Measurements from ENCODE around the gene PRIMPOL. TPM values are rescaled to one million over a fixed set of nuclear protein-coding genes. Genes with fewer than 3 reads are reported as not detected.

Gene PRIMPOL
- total RNA-seq, 1 donor from 2014 or later, result 19.0 TPM

DNA sequence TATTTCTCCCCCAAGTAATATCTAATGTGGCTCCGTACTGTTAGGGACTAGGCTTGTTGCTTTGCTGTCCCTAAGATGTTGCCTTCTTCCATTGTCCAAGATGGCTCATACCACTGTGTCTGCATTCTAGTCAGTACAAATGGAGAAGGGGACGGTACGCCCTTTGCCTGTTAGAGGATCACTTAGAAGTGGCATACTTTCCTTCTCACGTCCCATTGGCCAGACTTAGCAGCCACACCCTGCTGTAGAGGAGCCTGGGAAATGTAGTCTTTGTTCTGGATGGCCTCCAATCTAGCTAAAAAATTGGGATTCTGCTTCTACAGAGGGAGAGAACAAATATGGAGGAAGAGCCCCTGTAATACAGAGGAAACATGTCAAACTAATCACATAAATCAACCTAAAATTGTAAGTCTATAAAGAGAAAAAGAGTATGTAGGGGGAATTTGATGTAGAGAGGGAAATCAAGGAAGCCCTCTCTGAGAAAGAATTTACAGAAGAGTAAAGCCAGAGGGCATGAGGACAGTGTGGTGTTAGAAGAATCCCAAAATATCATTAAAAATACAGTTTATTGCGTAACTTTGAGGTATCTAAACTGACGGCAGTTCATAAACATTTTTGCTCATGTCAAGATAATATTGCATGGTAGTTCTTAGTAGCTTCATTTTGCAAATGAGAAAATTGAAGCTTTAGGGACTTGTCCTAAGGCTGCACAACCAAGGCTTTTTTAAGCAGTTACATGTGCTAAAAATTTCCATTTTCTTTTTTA lies 15.1 kb downstream of the PRIMPOL start:
- Mint-ChIP-seq H3K36me3 (ENCODE audit: insufficient read depth) (peaks cover 8% of the 10 kb centered on the region), H3K4me3 (ENCODE audit: low read depth) (no peak overlapping the region), H3K27me3 (no peaks in the 10 kb centered on the region), H3K27ac (no peak overlapping the region), H3K4me1 (ENCODE audit: low read depth) (no peaks in the 10 kb centered on the region), H3K9me3 (ENCODE audit: low read depth) (no peaks in the 10 kb centered on the region)
- TF ChIP-seq, protein P1, sequence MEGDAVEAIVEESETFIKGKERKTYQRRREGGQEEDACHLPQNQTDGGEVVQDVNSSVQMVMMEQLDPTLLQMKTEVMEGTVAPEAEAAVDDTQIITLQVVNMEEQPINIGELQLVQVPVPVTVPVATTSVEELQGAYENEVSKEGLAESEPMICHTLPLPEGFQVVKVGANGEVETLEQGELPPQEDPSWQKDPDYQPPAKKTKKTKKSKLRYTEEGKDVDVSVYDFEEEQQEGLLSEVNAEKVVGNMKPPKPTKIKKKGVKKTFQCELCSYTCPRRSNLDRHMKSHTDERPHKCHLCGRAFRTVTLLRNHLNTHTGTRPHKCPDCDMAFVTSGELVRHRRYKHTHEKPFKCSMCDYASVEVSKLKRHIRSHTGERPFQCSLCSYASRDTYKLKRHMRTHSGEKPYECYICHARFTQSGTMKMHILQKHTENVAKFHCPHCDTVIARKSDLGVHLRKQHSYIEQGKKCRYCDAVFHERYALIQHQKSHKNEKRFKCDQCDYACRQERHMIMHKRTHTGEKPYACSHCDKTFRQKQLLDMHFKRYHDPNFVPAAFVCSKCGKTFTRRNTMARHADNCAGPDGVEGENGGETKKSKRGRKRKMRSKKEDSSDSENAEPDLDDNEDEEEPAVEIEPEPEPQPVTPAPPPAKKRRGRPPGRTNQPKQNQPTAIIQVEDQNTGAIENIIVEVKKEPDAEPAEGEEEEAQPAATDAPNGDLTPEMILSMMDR (IDR thresholded peaks at IDR 0.05; ENCODE audit: unreplicated experiment), result no peak
- no peak for DNase-seq (ENCODE audit: low spot score, unreplicated experiment)

DNA sequence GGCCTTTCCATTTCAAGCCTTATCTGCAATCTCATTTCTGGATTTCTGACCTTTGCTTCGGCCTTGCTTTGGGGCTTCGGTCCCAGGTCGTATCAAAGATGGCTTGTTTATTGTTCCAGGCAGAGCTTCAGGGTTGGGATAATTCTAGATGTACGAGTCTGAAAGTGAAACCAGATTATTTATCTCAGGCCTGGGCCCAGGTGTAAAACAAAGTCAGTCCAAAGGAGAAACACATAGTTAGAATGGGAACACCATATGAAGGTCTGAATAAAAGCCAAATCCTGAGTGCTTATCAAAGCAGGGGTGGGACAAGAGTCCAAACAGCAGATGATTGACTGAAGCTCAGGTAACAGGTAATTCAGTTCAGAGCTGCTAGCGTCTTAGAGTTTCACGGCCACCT lies 17.1 kb downstream of the PRIMPOL start:
- H3K4me3 Mint-ChIP-seq (ENCODE audit: low read depth), result no peak overlapping the region
- no peaks in the 10 kb centered on the region for H3K4me1 Mint-ChIP-seq (ENCODE audit: low read depth)
- TF ChIP-seq, protein P1 (IDR thresholded peaks at IDR 0.05; ENCODE audit: unreplicated experiment), result no peak
- no peak for DNase-seq (ENCODE audit: low spot score, unreplicated experiment)
- H3K9me3 Mint-ChIP-seq (ENCODE audit: low read depth), result no peaks in the 10 kb centered on the region
- H3K27me3 Mint-ChIP-seq, result no peaks in the 10 kb centered on the region
- peaks cover 8% of the 10 kb centered on the region for H3K36me3 Mint-ChIP-seq (ENCODE audit: insufficient read depth)
- no peak overlapping the region for H3K27ac Mint-ChIP-seq

DNA sequence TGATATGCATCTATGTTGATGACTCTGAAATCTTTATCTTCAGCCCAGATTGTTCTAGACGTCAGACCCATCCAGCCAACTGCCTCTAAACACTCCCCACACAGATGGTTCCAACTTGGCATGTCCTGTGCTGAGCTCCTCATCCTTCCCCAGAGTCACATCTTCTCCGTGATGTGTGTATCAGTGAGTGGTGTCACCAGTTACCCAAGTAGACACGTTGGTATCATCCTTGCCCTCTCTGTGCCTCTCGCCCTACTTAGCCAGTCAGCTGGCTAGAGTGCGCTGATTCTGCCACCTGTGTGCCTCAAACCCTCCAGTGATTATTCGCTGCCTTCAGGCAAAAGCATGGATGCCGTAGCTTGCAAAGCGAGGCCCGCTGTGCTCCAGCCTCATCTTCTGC lies 18.6 kb downstream of the PRIMPOL start:
- TF ChIP-seq, protein P1 (IDR thresholded peaks at IDR 0.05; ENCODE audit: unreplicated experiment), result no peak
- Mint-ChIP-seq H3K27me3 (no peaks in the 10 kb centered on the region), H3K4me3 (ENCODE audit: low read depth) (no peak overlapping the region), H3K4me1 (ENCODE audit: low read depth) (no peaks in the 10 kb centered on the region), H3K9me3 (ENCODE audit: low read depth) (no peaks in the 10 kb centered on the region), H3K36me3 (ENCODE audit: insufficient read depth) (peaks cover 9% of the 10 kb centered on the region), H3K27ac (no peak overlapping the region)
- DNase-seq (ENCODE audit: low spot score, unreplicated experiment), result no peak

DNA sequence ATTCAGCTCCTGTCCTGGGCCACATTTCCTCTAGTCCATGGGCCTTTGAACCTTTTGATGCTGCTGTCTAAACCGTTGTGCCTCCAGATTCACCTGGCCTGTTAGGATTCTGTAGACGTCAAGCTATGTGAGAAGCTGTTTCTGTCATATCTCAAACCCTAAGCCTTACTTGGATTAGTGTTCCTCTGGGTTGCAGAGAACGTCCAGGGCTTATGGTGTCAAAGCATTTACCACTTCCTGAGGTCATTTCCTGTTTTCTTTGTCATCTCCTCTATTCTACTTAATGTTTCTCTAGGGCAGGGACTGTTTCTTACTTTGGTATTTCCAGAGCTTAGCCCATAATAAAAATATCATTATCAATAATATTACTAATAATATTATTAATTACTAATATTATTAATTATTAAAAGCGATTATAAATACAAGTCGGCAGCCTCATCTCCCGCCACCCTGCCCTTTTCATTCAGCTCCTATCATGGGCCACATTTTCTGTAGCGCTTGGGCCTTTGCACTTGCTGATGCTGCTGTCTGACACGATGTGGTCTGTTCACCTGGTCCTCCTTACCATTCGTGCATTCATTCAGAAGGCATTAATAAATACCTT lies 19.1 kb downstream of the PRIMPOL start:
- Mint-ChIP-seq H3K4me1 (ENCODE audit: low read depth) (no peaks in the 10 kb centered on the region), H3K27ac (no peak overlapping the region), H3K4me3 (ENCODE audit: low read depth) (no peak overlapping the region), H3K9me3 (ENCODE audit: low read depth) (no peaks in the 10 kb centered on the region), H3K27me3 (no peaks in the 10 kb centered on the region), H3K36me3 (ENCODE audit: insufficient read depth) (peaks cover 9% of the 10 kb centered on the region)
- TF ChIP-seq, protein P1 (IDR thresholded peaks at IDR 0.05; ENCODE audit: unreplicated experiment), result no peak
- no peak for DNase-seq (ENCODE audit: low spot score, unreplicated experiment)

DNA sequence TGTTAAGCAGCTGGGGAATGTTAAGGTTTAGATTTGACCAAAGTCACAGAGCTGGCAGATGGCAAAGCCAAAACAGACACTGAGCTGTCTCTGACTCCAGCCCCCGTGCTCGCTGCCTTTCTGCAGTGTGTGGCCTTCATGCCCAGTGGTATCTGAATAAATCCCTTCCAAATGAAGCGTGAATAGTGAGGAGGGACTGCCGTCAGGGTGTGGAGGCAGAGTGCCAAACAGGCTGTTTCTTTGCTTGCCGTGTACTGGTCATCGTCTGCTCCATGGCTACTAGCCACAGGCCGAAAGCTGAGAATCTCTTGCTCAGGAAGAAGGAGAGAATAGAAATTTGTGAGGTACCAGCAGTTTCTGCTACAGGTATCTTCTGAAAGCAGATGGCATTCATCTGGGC lies 19.7 kb downstream of the PRIMPOL start:
- Mint-ChIP-seq H3K36me3 (ENCODE audit: insufficient read depth) (peaks cover 9% of the 10 kb centered on the region), H3K9me3 (ENCODE audit: low read depth) (no peaks in the 10 kb centered on the region), H3K4me1 (ENCODE audit: low read depth) (no peaks in the 10 kb centered on the region), H3K4me3 (ENCODE audit: low read depth) (no peak overlapping the region), H3K27ac (peak overlapping the region; percentile 61), H3K27me3 (no peaks in the 10 kb centered on the region)
- no peak for DNase-seq (ENCODE audit: low spot score, unreplicated experiment)
- TF ChIP-seq, protein P1 (IDR thresholded peaks at IDR 0.05; ENCODE audit: unreplicated experiment), result no peak
